ENCODE results near the gene TENM4. TPM values are rescaled to one million over a fixed set of nuclear protein-coding genes. Genes with fewer than 3 reads are reported as not detected.

The TENM4 gene
- not detected in 2 replicates for total RNA-seq

DNA sequence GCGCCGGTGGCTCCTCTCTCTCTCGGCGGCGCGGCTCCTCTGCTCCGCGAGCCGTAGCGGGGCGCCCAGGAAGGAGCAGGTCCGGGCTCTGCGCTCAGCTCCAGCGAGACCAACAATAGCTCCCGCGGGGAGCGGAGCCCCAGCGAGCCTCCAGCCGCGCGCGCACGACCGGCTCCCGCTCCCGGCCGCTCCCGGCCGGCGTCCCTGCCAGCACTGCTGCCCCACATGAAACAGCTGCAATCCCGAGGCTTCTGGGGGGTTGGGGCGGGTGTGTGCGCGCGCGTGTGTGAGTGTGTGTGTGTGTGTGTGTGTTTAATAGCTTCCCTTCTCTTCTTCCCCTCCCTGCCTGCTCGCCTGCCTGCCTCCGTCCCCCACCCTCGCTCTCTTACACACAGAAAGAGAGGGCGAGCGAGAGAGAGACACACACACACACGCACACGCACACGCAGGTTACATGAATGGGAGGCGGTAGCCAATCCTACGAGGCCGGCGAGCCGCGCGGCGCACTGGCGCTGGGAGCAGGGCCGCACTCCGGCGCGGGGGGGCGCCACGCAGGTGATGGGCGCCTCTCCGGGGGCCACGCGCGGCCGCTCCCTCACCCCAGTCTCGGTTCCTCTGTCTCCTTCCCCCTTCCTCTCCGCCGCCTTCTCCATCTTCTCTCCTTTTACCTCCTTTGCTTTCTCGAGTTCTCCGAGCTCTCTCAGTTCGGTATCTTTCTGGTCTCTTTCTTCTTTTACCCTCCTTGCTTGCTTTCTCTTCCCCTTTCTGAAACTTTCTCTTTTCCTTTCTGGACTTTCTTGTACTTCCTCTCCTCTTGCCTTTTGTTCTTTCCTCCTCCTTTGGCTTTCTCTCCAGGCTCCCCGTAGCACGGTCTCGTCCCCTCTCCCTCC is at the start of gene TENM4:
TSS of gene TENM4 (minus strand) at position 460 of the 890 bp plus-strand sequence. CDS start 371,086 bp downstream, outside the sequence.
- Mint-ChIP-seq H3K4me1 (peaks cover 4% of the 10 kb centered on the region), H3K27ac (no peak within 1 kb of the TSS), H3K4me3 (peak within 1 kb of the TSS; percentile 49), H3K27me3 (peaks cover 67% of the 10 kb centered on the region), H3K9me3 (no peaks in the 10 kb centered on the region), H3K36me3 (ENCODE audit: low read depth) (no peaks in the 10 kb centered on the region)
- no peak for DNase-seq
- intact Hi-C loops (cut with micrococcal nuclease): no loop called here

DNA sequence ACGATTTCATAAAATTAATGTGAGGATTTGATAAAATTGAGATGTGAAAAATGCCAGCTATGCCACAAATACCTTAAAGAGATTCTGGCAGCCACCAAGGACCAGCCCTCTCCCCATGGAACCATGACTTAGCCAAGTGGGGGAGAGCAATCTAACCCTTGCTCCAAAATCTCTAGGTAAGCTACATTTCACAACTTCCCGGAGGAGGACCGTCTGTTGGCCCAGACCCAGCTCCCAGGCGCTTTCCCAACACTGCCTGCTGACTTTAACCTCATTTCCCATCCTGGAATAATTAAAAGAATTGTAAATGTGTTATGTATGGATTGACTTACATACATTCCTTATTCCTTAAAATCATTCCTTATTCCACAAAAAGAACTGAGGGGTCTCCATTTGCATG is 47.5 kb upstream of the TENM4 start:
- DNase-seq: no peak
- no peaks in the 10 kb centered on the region for H3K9me3 Mint-ChIP-seq
- peaks cover 2% of the 10 kb centered on the region for H3K4me1 Mint-ChIP-seq
- intact Hi-C loops (cut with micrococcal nuclease): no loop called here
- H3K27ac Mint-ChIP-seq: no peak overlapping the region
- no peak overlapping the region for H3K4me3 Mint-ChIP-seq
- H3K27me3 Mint-ChIP-seq: peaks cover under 1% of the 10 kb centered on the region
- no peaks in the 10 kb centered on the region for H3K36me3 Mint-ChIP-seq (ENCODE audit: low read depth)

DNA sequence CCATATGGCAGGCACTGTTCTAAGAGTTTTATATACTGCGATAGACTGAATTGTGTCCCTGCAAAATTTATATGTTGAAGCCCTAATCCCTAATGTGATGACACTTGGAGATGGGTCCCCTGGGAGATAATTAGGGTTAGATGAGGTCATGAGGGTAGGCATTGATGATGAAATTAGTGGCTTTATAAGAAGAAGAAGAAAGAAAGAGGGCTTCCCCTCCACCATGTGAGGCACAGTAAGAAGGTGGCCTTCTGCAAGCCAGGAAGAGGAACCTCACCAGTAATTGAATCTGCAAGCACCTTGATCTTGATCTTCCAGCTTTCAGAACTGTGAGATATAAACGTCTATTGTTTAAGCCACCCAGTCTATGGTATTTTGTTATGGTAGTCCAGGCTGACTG is 46.6 kb upstream of the TENM4 start:
- H3K4me1 Mint-ChIP-seq: peaks cover 2% of the 10 kb centered on the region
- no peak overlapping the region for H3K27ac Mint-ChIP-seq
- no peaks in the 10 kb centered on the region for H3K36me3 Mint-ChIP-seq (ENCODE audit: low read depth)
- intact Hi-C loops (cut with micrococcal nuclease): no loop called here
- no peaks in the 10 kb centered on the region for H3K9me3 Mint-ChIP-seq
- H3K4me3 Mint-ChIP-seq: no peak overlapping the region
- H3K27me3 Mint-ChIP-seq: no peaks in the 10 kb centered on the region
- no peak for DNase-seq

DNA sequence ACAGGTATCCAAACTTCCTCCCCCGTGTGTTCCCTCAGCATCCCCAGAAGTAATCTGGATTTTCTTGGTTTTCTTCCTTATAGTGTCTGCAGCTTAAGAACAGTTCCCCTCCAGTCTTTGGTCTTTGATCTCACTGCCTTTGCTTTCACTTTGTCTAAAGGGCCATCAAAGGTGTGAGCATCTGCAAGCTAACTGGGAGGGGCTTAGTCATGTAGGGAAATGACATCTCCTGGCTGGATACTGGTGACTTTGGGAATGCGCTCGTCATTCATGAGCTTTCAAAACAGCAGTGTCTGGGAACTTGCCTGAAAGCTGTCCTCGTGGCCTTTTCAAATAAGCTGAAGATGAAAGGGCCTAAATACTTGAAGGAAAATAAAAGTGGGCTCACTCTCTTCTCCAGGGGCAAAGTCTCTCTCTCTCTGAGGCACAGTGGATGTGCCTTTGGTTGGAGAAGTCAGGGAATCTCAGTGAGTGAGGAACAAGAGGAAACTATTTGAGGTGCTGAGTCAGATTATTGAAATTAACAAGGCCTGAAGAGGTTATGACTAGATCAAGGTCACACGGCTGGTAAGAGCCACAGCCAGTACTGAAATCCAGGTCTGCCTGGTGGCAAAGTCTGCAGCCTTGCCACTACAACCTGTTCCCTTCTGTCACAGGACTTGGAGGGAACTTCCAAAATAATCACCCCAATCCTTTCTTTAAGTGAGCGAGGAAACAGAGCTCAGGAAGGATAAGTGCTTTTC is 45.6 kb upstream of the TENM4 start:
- Mint-ChIP-seq H3K9me3 (no peaks in the 10 kb centered on the region), H3K4me3 (no peak overlapping the region), H3K36me3 (ENCODE audit: low read depth) (no peaks in the 10 kb centered on the region), H3K27me3 (no peaks in the 10 kb centered on the region), H3K27ac (no peak overlapping the region), H3K4me1 (peaks cover 2% of the 10 kb centered on the region)
- intact Hi-C loops (cut with micrococcal nuclease): no loop called here
- no peak for DNase-seq

DNA sequence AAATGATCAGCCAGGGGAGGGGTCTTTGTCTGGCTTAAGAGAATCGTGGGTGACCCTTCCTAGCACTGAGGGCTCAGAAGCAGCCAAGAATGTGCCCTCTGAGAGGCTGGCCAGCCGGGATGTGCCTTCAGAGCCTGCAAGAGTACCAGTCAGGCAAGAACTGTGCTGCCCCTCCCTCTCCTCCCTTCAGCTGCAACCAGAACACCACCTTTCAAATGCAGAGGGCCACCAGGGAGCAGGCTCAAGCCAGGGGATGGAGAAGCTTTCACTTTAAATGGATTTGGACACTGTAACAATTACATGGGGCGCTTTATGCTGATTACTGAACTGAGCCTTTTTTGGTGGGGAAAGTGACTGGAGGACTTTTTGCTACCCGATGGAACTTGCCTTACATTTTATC is 44.9 kb upstream of the TENM4 start:
- no peaks in the 10 kb centered on the region for H3K27me3 Mint-ChIP-seq
- intact Hi-C loops (cut with micrococcal nuclease): no loop called here
- H3K4me3 Mint-ChIP-seq: no peak overlapping the region
- no peak for DNase-seq
- peaks cover 2% of the 10 kb centered on the region for H3K4me1 Mint-ChIP-seq
- no peaks in the 10 kb centered on the region for H3K36me3 Mint-ChIP-seq (ENCODE audit: low read depth)
- H3K9me3 Mint-ChIP-seq: no peaks in the 10 kb centered on the region
- no peak overlapping the region for H3K27ac Mint-ChIP-seq

DNA sequence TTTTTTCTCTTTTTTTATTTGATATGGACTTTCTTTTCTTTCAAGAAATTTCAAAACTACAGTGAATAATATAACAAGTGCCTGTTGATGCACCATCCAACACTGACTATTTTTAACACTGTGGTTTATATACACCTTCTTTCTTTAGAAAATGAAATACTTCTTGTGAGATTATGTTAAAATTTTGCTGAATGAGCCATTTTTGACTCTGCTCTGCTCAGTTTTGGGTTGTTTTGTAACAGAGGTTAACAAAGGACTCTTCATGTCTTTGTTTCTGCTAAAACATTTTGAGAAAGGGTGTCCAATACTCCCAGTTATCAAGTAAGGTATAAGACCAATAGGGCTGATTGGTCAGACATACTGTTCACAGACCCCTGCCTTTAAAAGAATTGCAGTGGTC is 44.0 kb upstream of the TENM4 start:
- H3K9me3 Mint-ChIP-seq: no peaks in the 10 kb centered on the region
- H3K27ac Mint-ChIP-seq: no peak overlapping the region
- no peak overlapping the region for H3K4me3 Mint-ChIP-seq
- DNase-seq: no peak
- H3K36me3 Mint-ChIP-seq (ENCODE audit: low read depth): no peaks in the 10 kb centered on the region
- H3K4me1 Mint-ChIP-seq: peaks cover 2% of the 10 kb centered on the region
- intact Hi-C loops (cut with micrococcal nuclease): no loop called here
- no peaks in the 10 kb centered on the region for H3K27me3 Mint-ChIP-seq

DNA sequence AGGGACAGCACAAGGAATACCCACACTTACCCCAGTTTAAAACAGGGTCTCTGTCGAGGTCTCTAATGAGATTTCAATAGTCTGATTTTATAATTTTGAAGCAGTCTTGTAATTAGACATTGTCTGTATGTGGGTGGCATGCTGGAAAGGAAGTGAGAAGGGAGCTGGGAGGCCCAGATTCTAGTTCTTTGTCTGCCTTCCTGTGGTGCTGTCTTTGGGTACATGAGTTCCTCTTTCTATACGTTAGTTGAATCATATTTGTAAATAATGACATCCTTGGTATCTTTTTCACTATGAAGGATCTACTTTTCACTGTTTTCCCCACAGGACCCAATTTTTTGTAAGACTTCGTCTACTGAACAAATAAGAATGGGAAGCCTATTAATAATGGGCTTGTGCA is 42.0 kb upstream of the TENM4 start:
- no peaks in the 10 kb centered on the region for H3K36me3 Mint-ChIP-seq (ENCODE audit: low read depth)
- no peak overlapping the region for H3K27ac Mint-ChIP-seq
- intact Hi-C loops (cut with micrococcal nuclease): no loop called here
- H3K27me3 Mint-ChIP-seq: no peaks in the 10 kb centered on the region
- no peak for DNase-seq
- H3K9me3 Mint-ChIP-seq: no peaks in the 10 kb centered on the region
- peaks cover 2% of the 10 kb centered on the region for H3K4me1 Mint-ChIP-seq
- no peak overlapping the region for H3K4me3 Mint-ChIP-seq

DNA sequence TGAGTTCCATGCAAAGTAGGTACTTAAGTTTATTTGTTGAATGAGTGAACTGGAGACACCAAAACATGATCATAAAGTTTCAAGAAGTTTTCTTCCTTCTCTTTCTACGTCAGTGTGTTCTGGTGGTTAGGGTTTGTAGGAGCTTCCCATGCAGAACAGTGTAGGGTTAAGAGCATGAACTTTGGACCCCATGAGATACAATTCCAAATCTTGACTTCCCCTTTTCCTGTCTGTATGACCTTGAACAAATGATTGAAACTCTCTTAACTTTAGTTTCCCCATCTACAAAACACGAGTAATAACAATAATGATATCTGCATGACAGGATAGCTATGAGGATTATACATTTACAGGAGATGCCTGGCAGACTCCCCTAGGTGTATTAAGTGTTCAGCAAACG is 41.0 kb upstream of the TENM4 start:
- no peaks in the 10 kb centered on the region for H3K9me3 Mint-ChIP-seq
- no peak overlapping the region for H3K27ac Mint-ChIP-seq
- no peak overlapping the region for H3K4me3 Mint-ChIP-seq
- no peaks in the 10 kb centered on the region for H3K27me3 Mint-ChIP-seq
- H3K4me1 Mint-ChIP-seq: peaks cover 2% of the 10 kb centered on the region
- intact Hi-C loops (cut with micrococcal nuclease): no loop called here
- H3K36me3 Mint-ChIP-seq (ENCODE audit: low read depth): no peaks in the 10 kb centered on the region
- DNase-seq: no peak

DNA sequence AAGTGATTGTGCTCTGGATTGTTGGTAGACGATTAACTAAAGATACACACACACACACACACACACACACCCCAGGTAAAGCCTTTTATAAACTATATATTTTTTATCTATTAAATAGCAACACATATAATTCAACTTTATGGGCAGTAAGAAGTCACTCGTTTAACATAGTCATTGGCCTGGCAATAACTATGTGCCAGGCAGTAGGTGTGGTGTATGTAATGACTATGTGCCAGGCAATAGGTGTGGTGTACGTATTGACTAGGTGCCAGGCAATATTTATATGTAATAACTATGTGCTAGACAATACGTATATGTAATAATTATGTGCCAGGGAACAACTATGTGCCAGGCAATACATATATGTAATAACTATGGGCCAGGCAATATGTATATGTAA is 40.0 kb upstream of the TENM4 start:
- H3K4me3 Mint-ChIP-seq: no peak overlapping the region
- no peaks in the 10 kb centered on the region for H3K27me3 Mint-ChIP-seq
- DNase-seq: no peak
- no peaks in the 10 kb centered on the region for H3K36me3 Mint-ChIP-seq (ENCODE audit: low read depth)
- no peaks in the 10 kb centered on the region for H3K4me1 Mint-ChIP-seq
- no peak overlapping the region for H3K27ac Mint-ChIP-seq
- H3K9me3 Mint-ChIP-seq: no peaks in the 10 kb centered on the region
- intact Hi-C loops (cut with micrococcal nuclease): no loop called here

DNA sequence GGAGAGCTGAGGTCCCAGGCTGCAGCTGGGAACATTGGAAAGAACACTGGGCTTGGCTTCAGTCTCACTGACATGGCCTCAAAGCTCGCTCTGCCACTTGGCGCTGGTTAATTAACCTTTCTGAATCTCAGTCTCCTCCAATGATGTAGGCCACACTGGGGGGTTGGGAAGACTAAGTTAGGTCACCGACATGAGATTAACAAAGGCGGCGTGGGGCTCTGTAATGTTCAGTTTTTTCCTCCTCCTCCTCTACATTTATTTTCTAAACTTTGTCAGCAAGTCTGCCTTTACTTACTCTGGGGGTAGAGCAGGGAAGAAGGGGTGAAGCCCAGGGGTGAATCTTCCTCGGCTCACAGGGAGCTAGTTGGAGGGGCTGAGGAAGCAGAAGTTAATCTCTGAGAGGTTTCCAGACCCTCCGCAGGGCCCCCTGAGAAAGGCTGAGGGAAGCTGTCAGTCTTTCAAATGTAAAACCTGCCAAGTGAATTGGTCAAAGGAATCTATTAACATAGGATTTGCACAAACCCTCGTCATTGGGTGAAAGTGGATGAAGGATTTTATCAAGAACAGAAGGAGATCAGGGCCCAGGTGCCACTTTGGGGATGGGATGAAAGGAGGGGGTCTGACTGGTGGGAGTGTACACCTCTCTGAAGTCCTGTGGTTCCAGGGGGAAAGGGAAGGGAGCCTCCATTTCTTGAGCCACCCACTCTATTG is 32.1 kb upstream of the TENM4 start:
- intact Hi-C loops (cut with micrococcal nuclease): no loop called here
- no peaks in the 10 kb centered on the region for H3K4me1 Mint-ChIP-seq
- H3K36me3 Mint-ChIP-seq (ENCODE audit: low read depth): no peaks in the 10 kb centered on the region
- DNase-seq: no peak
- H3K27me3 Mint-ChIP-seq: peaks cover 1% of the 10 kb centered on the region
- H3K27ac Mint-ChIP-seq: no peak overlapping the region
- H3K4me3 Mint-ChIP-seq: no peak overlapping the region
- H3K9me3 Mint-ChIP-seq: peaks cover 4% of the 10 kb centered on the region

DNA sequence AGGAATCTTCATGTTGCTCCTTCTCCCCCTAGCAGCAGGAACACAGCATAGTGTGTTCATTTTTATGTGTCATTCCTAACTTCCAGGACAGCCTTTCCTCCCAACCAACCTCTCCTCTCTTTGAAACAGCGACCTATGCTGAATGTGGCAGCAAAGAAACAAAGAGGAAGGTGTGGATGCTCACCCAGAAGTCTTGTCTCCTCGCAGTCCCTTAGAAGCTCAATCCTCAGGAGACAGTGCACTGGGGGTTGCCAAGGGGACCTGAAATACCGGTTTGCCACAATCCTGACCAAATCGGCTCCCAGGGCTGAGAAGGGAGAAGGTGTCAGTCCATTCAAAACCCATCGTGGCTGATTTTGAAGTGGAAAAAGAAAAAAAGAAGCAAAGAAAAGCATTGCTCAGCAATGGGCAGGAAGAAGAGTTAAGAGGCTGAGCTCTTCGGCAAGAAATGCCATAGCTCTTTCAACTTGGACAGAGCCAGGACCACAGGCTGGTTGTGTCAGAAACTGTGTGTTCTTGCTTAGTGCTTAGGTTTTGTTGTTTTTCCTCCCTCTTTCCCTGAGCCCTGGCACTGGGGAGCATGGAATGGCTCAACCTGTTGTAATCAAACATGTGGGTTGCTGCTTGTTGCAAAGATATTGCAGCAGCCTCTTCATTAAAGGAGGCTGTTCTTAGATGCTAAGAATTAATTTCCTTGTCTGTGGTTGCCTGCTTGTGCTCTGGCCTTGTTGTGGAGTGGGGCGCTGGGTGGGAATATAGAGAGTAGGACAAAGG is 30.4 kb upstream of the TENM4 start:
- intact Hi-C loops (cut with micrococcal nuclease): no loop called here

DNA sequence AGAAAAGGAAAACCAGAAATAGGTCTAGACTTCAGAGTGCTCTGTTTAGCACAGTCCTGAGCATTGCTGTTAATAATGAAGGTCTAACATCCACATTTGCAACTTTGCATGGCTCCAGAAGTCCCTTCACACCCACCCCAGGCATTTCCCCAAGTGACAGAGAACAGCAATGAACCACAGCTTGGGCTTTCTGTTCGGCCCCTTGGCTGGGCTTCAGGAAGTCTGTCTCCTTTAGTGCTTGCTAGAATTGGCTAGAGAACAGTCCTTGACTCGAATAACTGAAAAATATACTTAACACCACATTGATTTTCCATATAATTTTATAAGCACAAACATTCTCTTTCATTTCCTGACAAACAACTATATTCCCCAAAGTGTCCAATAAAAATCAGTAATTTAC is 29.3 kb upstream of the TENM4 start:
- Mint-ChIP-seq H3K9me3 (peaks cover 4% of the 10 kb centered on the region), H3K27me3 (peaks cover 1% of the 10 kb centered on the region), H3K36me3 (ENCODE audit: low read depth) (no peaks in the 10 kb centered on the region), H3K4me3 (no peak overlapping the region), H3K4me1 (no peaks in the 10 kb centered on the region), H3K27ac (no peak overlapping the region)
- no peak for DNase-seq
- intact Hi-C loops (cut with micrococcal nuclease): no loop called here

More for the DNA sequence above, 30.4 kb upstream of the TENM4 start:
- Mint-ChIP-seq H3K27ac (no peak overlapping the region), H3K4me1 (no peaks in the 10 kb centered on the region), H3K4me3 (no peak overlapping the region), H3K9me3 (peaks cover 4% of the 10 kb centered on the region), H3K27me3 (peaks cover 1% of the 10 kb centered on the region), H3K36me3 (ENCODE audit: low read depth) (no peaks in the 10 kb centered on the region)
- no peak for DNase-seq

DNA sequence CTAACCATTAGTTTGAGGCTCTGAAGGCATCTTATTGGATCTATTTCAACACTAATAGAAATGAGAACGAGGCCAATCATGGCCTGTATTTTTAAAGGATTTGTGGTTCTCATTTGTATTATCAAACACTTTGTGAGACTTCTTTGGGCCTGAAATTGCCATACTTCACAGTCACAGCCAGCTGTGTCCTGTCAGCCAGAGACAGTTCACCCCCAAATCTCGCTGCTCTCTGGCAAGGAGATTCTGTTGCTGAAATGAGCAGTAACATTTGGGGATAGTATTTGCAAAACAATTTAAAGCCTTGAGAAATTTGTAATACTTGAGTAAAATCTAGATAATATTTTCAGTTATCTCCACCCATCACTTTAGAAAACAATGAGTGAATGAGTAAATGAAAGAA is 26.9 kb upstream of the TENM4 start:
- no peaks in the 10 kb centered on the region for H3K9me3 Mint-ChIP-seq
- no peaks in the 10 kb centered on the region for H3K4me1 Mint-ChIP-seq
- no peaks in the 10 kb centered on the region for H3K36me3 Mint-ChIP-seq (ENCODE audit: low read depth)
- H3K27ac Mint-ChIP-seq: no peak overlapping the region
- H3K4me3 Mint-ChIP-seq: no peak overlapping the region
- peaks cover 1% of the 10 kb centered on the region for H3K27me3 Mint-ChIP-seq
- no peak for DNase-seq
- intact Hi-C loops (cut with micrococcal nuclease): no loop called here
